Body of pancreas (tissue), 4 donors: ENCODE data around the gene C10orf90. TPM values are rescaled to one million over a fixed set of nuclear protein-coding genes. Genes with fewer than 3 reads are reported as not detected.
A peak's percentile ranks its signal among the peaks of the same experiment; 100 is the strongest.

ENCODE experiments used
- ATAC-seq: fragments of 150-250 bp; one replicate; pipeline ENCODE4 v1.9.1; 2016
- DNase-seq, 4 donors: peaks; one replicate each; pipeline ENCODE4 v3.0.0-alpha.2; 2019
- H3K27ac ChIP-seq, 4 donors: fragments of 200-600 bp; sonication (generic); 1 replicate in 3 of 4; 2 replicates in 1 of 4; pipeline versions ENCODE4 v1.5.1 to v1.6.1; 2016 to 2019; ENCODE audit warnings: mild to moderate bottlenecking in 1 of 4, mixed read lengths in 1 of 4, moderate library complexity in 1 of 4
- H3K27me3 ChIP-seq, 2 donors: fragments of 200-600 bp; sonication (generic); one replicate each; pipeline ENCODE4 v1.6.0; 2016; ENCODE audit warnings: mild to moderate bottlenecking in 1 of 2
- H3K36me3 ChIP-seq, 2 donors: fragments of 200-600 bp; sonication (generic); replicated peaks in 1 of 2; 2 replicates each; pipeline ENCODE4 v1.5.1; 2016; ENCODE audit warnings: low read depth in 2 of 2; ENCODE audit not compliant: insufficient read depth in 1 of 2
- H3K4me1 ChIP-seq: fragments of 200-600 bp; sonication (generic); one replicate; pipeline ENCODE4 v1.6.0; 2016
- H3K4me3 ChIP-seq, 2 donors: fragments of 200-600 bp; sonication (generic); 1 replicate in 1 of 2; 2 replicates in 1 of 2; pipeline ENCODE4 v1.5.1; 2016 to 2019
- H3K9me3 ChIP-seq, 3 donors: fragments of 200-600 bp; sonication (generic); 1 replicate in 2 of 3; 2 replicates in 1 of 3; pipeline ENCODE4 v1.5.1; 2016
- CTCF ChIP-seq, 7 experiments: fragments of 450-650 bp in 4 of 7; fragments of 200-600 bp in 3 of 7; sonication (generic) in 3 of 7; IDR thresholded peaks; one replicate each; pipeline ENCODE4 v1.5.1; 2016 to 2019; ENCODE audit warnings: antibody characterized with exemption in 7 of 7
- POLR2A ChIP-seq, 3 donors: fragments of 450-650 bp; IDR thresholded peaks; one replicate each; pipeline ENCODE4 v1.6.1; 2016; ENCODE audit warnings: antibody characterized with exemption in 3 of 3, mild to moderate bottlenecking in 2 of 3
- whole genome bisulfite sequencing, 2 donors: methylation state at CpG; one replicate each; pipeline ENCODE4 v1.1.5; 2017; 5-methylcytosine and 5-hydroxymethylcytosine counted together
- intact Hi-C: fragments of 100-400 bp; cut with DNase I; formaldehyde crosslinking; loops from one replicate; pipeline ENCODE4 v1.15.1; 2023
- total RNA-seq, 2 donors: library from RNA; depleted of rRNA; stranded (reverse); fragments of >200 nt; gene quantifications; one replicate each; pipeline ENCODE4 v1.1.0, GENCODE V29; 2016

Gene C10orf90
- total RNA-seq, 2 donors from 2014 or later = not detected

- Histone ChIP-seq H3K27me3 (no peaks in the 10 kb centered on the region), H3K27ac (no peak overlapping the region), H3K36me3 (no peaks in the 10 kb centered on the region), H3K4me1 (no peaks in the 10 kb centered on the region), H3K4me3 (no peak overlapping the region), H3K9me3 (no peaks in the 10 kb centered on the region)
- TF ChIP-seq CTCF (IDR thresholded peaks at IDR 0.05) (no peak), POLR2A (IDR thresholded peaks at IDR 0.05) (no peak)
- intact Hi-C loops = no loop called here
- DNase-seq (no peak), ATAC-seq (no peak)
- WGBS, 2 donors = 72 to 96% methylated on average over 3 of the region's 3 CpGs
Observed at GRCh38 chr10:126673565-126673964, 3.1 kb upstream of the C10orf90 start.

GRCh38 chr10:126671402-126671975 is 996 bp upstream of the C10orf90 start:
- no peak overlapping the region for H3K4me3 ChIP-seq
- peak overlapping the region in 1 of 4 donors; percentile 14 for H3K27ac ChIP-seq
- H3K9me3 ChIP-seq = no peaks in the 10 kb centered on the region
- TF ChIP-seq POLR2A (IDR thresholded peaks at IDR 0.05) (no peak), CTCF (IDR thresholded peaks at IDR 0.05) (no peak)
- H3K36me3 ChIP-seq = no peaks in the 10 kb centered on the region
- DNase-seq = peak; percentile 23 to 61 (median 50)
- no peaks in the 10 kb centered on the region for H3K4me1 ChIP-seq
- intact Hi-C loops = no loop called here
- no peaks in the 10 kb centered on the region for H3K27me3 ChIP-seq
- peak; percentile 59 for ATAC-seq
- 45 to 49% methylated on average over 3 of the region's 3 CpGs for WGBS, 2 donors

GRCh38 chr10:126670895-126671261 is 385 bp upstream of the C10orf90 start:
- no peaks in the 10 kb centered on the region for H3K27me3 ChIP-seq
- ATAC-seq (no peak), DNase-seq (no peak)
- 37 to 41% methylated on average over 7 of the region's 7 CpGs for WGBS, 2 donors
- no peaks in the 10 kb centered on the region for H3K9me3 ChIP-seq
- peak overlapping the region in 1 of 4 donors; percentile 2 for H3K27ac ChIP-seq
- H3K4me3 ChIP-seq = no peak overlapping the region
- no peaks in the 10 kb centered on the region for H3K4me1 ChIP-seq
- TF ChIP-seq CTCF (IDR thresholded peaks at IDR 0.05) (no peak), POLR2A (IDR thresholded peaks at IDR 0.05) (no peak)
- intact Hi-C loops = no loop called here
- no peaks in the 10 kb centered on the region for H3K36me3 ChIP-seq

GRCh38 chr10:126669168-126669567 is 1.3 kb downstream of the C10orf90 start:
- H3K27ac ChIP-seq = no peak overlapping the region
- 25 to 26% methylated on average over 3 of the region's 3 CpGs for WGBS, 2 donors
- no peaks in the 10 kb centered on the region for H3K27me3 ChIP-seq
- H3K36me3 ChIP-seq = no peaks in the 10 kb centered on the region
- TF ChIP-seq POLR2A (IDR thresholded peaks at IDR 0.05) = no peak
- no peak for TF ChIP-seq CTCF (IDR thresholded peaks at IDR 0.05)
- DNase-seq (no peak), ATAC-seq (no peak)
- no peaks in the 10 kb centered on the region for H3K4me1 ChIP-seq
- no peaks in the 10 kb centered on the region for H3K9me3 ChIP-seq
- intact Hi-C loops = no loop called here
- no peak overlapping the region for H3K4me3 ChIP-seq

GRCh38 chr10:126668505-126668904 is 2.0 kb downstream of the C10orf90 start:
- intact Hi-C loops = no loop called here
- Histone ChIP-seq H3K27me3 (no peaks in the 10 kb centered on the region), H3K9me3 (no peaks in the 10 kb centered on the region), H3K4me1 (no peaks in the 10 kb centered on the region), H3K4me3 (no peak overlapping the region), H3K36me3 (no peaks in the 10 kb centered on the region), H3K27ac (no peak overlapping the region)
- DNase-seq (no peak), ATAC-seq (no peak)
- no peak for TF ChIP-seq CTCF (IDR thresholded peaks at IDR 0.05)
- no peak for TF ChIP-seq POLR2A (IDR thresholded peaks at IDR 0.05)
- 89 to 94% methylated on average over 4 of the region's 4 CpGs for WGBS, 2 donors
